ENCODE measurements around the gene MIGA2. TPM values are rescaled to one million over a fixed set of nuclear protein-coding genes. Genes with fewer than 3 reads are reported as not detected.
A peak's percentile ranks its signal among the peaks of the same experiment; 100 is the strongest.

MIGA2 gene
- polyA plus RNA-seq, 2 of the 4 experiments (the other 2 are of a cell fraction) = 6.4 to 16.1 TPM

- POLR2A ChIA-PET = no interaction called here
Measured at GRCh38 chr9:129104051-129104450, 67.6 kb downstream of the MIGA2 start.

GRCh38 chr9:129105857-129106694 lies 69.7 kb downstream of the MIGA2 start:
- POLR2A ChIA-PET = interaction anchor here (1.0 kb wide), 1 partner anchor 25 kb away, joined by 3 read pairs; no protein-coding TSS in a partner anchor
- TF ChIP-seq POLR2AphosphoS2 (conservative IDR thresholded peaks at IDR 0.05; ENCODE audit: low read length) (no peak), ZFP36 (IDR thresholded peaks at IDR 0.05; ENCODE audit: borderline replicate concordance, partially characterized antibody) (peak; percentile 23), JUNB (IDR thresholded peaks at IDR 0.05) (no peak)
- no peak for FAIRE-seq
- ATAC-seq = no peak
- Histone ChIP-seq H3K4me3 (no peak overlapping the region), H3K27ac (no peak overlapping the region), H3K9me3 (no peaks in the 10 kb centered on the region), H3K4me2 (no peak overlapping the region), H3K4me1 (peaks cover 10% of the 10 kb centered on the region)
- WGBS (ENCODE audit: missing lambda C conversion rate) = 90% methylated on average over 10 of the region's 17 CpGs
- DNase-seq (ENCODE audit: low read depth in 1 of 2, low spot score in 1 of 2) = no peak
- CTCF ChIA-PET = interaction anchor here (0.8 to 1.5 kb wide), 5 partner anchors 8 to 535 kb away, joined by 3 to 6 read pairs (median 3); no protein-coding TSS in a partner anchor

More at GRCh38 chr9:129104051-129104450, 67.6 kb downstream of the MIGA2 start:
- no peak for TF ChIP-seq E2F6 (IDR thresholded peaks at IDR 0.05; ENCODE audit: borderline replicate concordance, low read depth)
- TF ChIP-seq, protein P1, sequence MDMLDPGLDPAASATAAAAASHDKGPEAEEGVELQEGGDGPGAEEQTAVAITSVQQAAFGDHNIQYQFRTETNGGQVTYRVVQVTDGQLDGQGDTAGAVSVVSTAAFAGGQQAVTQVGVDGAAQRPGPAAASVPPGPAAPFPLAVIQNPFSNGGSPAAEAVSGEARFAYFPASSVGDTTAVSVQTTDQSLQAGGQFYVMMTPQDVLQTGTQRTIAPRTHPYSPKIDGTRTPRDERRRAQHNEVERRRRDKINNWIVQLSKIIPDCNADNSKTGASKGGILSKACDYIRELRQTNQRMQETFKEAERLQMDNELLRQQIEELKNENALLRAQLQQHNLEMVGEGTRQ (IDR thresholded peaks at IDR 0.05) = no peak
- no peak for TF ChIP-seq RNF2 (IDR thresholded peaks at IDR 0.05; ENCODE audit: borderline replicate concordance, low read depth)
- no peak for TF ChIP-seq ZNF302 (CRISPR knock-in tag; IDR thresholded peaks at IDR 0.05)
- TF ChIP-seq HOXA7 (CRISPR knock-in tag; IDR thresholded peaks at IDR 0.05) = no peak
- TF ChIP-seq NPAS2 (CRISPR knock-in tag; IDR thresholded peaks at IDR 0.05; ENCODE audit: borderline replicate concordance) = no peak
- TF ChIP-seq TFCP2L1 (CRISPR knock-in tag; IDR thresholded peaks at IDR 0.05) = no peak
- no peak for TF ChIP-seq PBX3 (IDR thresholded peaks at IDR 0.05)
- no peak for TF ChIP-seq PHF8 (IDR thresholded peaks at IDR 0.05; ENCODE audit: borderline replicate concordance, low read depth)
- ATAC-seq (no peak), DNase-seq (ENCODE audit: low read depth in 1 of 2, low spot score in 1 of 2) (no peak), FAIRE-seq (no peak)
- Histone ChIP-seq H3K4me2 (no peak overlapping the region), H3K9me3 (no peaks in the 10 kb centered on the region), H3K4me1 (peaks cover under 1% of the 10 kb centered on the region; the same call in 1 of the 3 replicates), H3K27ac (no peak overlapping the region), H3K4me3 (no peak overlapping the region)
- CTCF ChIA-PET = interaction anchor here (1.2 to 3.5 kb wide), 7 partner anchors 8 to 634 kb away, joined by 3 to 14 read pairs (median 4); no protein-coding TSS in a partner anchor
- 92% methylated on average over 10 of the region's 11 CpGs for WGBS (ENCODE audit: missing lambda C conversion rate)

DNA sequence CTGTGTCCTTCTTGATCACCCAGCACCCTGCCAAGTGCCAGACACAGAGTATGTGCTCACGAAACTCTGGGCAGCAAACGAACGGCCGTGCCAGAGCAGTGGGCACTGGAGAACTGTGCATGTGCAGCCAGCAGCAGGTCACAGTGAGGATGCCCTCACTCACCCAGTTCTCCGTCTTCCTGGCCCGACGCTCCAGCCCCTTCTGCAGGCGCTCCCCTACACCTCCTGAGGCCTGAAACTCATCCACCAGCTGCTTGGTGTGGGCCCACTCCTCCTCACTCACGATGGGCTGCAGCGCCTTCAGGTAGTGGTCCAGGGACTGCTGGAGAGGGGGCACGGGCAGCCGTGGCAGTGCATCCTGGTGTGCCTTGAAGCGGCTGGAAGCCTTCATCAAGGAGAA lies 71.2 kb downstream of the MIGA2 start:
- DNase-seq (ENCODE audit: low read depth in 1 of 2, low spot score in 1 of 2) (no peak), ATAC-seq (no peak), FAIRE-seq (no peak)
- Histone ChIP-seq H3K9me3 (no peaks in the 10 kb centered on the region), H3K4me3 (no peak overlapping the region), H3K4me2 (no peak overlapping the region), H3K27ac (no peak overlapping the region), H3K4me1 (peaks cover 14% of the 10 kb centered on the region)
- ChIA-PET POLR2A (no interaction called here), CTCF (interaction anchor here (1.5 kb wide), 1 partner anchor 12 kb away, joined by 6 read pairs; no protein-coding TSS in a partner anchor)
- TF ChIP-seq FOSB (CRISPR knock-in tag; IDR thresholded peaks at IDR 0.05) (no peak), SMC3 (IDR thresholded peaks at IDR 0.05) (no peak), BHLHE40 (IDR thresholded peaks at IDR 0.05; ENCODE audit: low read depth, low read length) (no peak), ZC3H11A (IDR thresholded peaks at IDR 0.05) (no peak), SREBF2 (IDR thresholded peaks at IDR 0.05) (no peak), CHD2 (IDR thresholded peaks at IDR 0.05; ENCODE audit: low read length, partially characterized antibody) (no peak), RNF2 (IDR thresholded peaks at IDR 0.05; ENCODE audit: borderline replicate concordance, low read depth) (no peak), NPAS2 (CRISPR knock-in tag; IDR thresholded peaks at IDR 0.05; ENCODE audit: borderline replicate concordance) (no peak)
- 92% methylated on average over 11 of the region's 13 CpGs for WGBS (ENCODE audit: missing lambda C conversion rate)

Data from A549 (cell line).